Gastrocnemius medialis (tissue), 4 donors: ENCODE measurements around the gene SCARB1. TPM values are rescaled to one million over a fixed set of nuclear protein-coding genes. Genes with fewer than 3 reads are reported as not detected.

Experiments
- ATAC-seq, 2 donors: fragments of 150-250 bp; one replicate each; pipeline ENCODE4 v1.9.1; 2016
- DNase-seq, 2 donors: peaks; one replicate each; pipeline ENCODE4 v3.0.0-alpha.2; 2019
- H3K27ac ChIP-seq, 4 donors: fragments of 200-600 bp; sonication (generic); 1 replicate in 1 of 4; 2 replicates in 3 of 4; pipeline ENCODE4 v1.5.1; 2016 to 2018; ENCODE audit warnings: mild to moderate bottlenecking in 2 of 4, moderate library complexity in 1 of 4
- H3K27me3 ChIP-seq, 3 donors: fragments of 200-600 bp; sonication (generic) in 2 of 3; 1 replicate in 1 of 3; 2 replicates in 2 of 3; pipeline versions ENCODE4 v1.5.1 to v1.6.0; 2016 to 2019; ENCODE audit warnings: mild to moderate bottlenecking in 1 of 3, moderate library complexity in 1 of 3
- H3K36me3 ChIP-seq, 2 donors: fragments of 200-600 bp; sonication (generic) in 1 of 2; one replicate each; pipeline ENCODE4 v1.5.1; 2017 to 2018
- H3K4me1 ChIP-seq, 2 donors: fragments of 200-600 bp; sonication (generic) in 1 of 2; one replicate each; pipeline ENCODE4 v1.5.1; 2016 to 2017; ENCODE audit warnings: mild to moderate bottlenecking in 2 of 2
- H3K4me3 ChIP-seq, 4 donors: fragments of 200-600 bp; sonication (generic) in 3 of 4; 1 replicate in 1 of 4; 2 replicates in 3 of 4; pipeline ENCODE4 v1.5.1; 2016 to 2019; ENCODE audit warnings: mild to moderate bottlenecking in 2 of 4
- H3K9me3 ChIP-seq, 3 donors: fragments of 200-600 bp; sonication (generic) in 2 of 3; 1 replicate in 1 of 3; 2 replicates in 2 of 3; pipeline ENCODE4 v1.5.1; 2016 to 2019
- CTCF ChIP-seq, 5 experiments: fragments of 450-650 bp in 3 of 5; fragments of 200-600 bp in 2 of 5; sonication (generic) in 2 of 5; IDR thresholded peaks in 4 of 5; conservative IDR thresholded peaks in 1 of 5; 1 replicate in 4 of 5; 2 replicates in 1 of 5; pipeline ENCODE4 v1.5.1; 2016 to 2019; ENCODE audit warnings: antibody characterized with exemption in 5 of 5, mild to moderate bottlenecking in 3 of 5, moderate library complexity in 3 of 5
- POLR2A ChIP-seq, 2 donors: fragments of 450-650 bp; IDR thresholded peaks; one replicate each; pipeline ENCODE4 v1.6.1; 2017; ENCODE audit warnings: antibody characterized with exemption in 2 of 2, mild to moderate bottlenecking in 2 of 2, moderate library complexity in 2 of 2
- in situ Hi-C, 4 donors: fragments of 200-750 bp; cut with MboI; loops; one replicate each; pipeline versions ENCODE4 v1.15.0 to v1.8.0; 2017; ENCODE audit warnings: low sequenced_read_pairs in 4 of 4
- intact Hi-C: fragments of 100-400 bp; cut with DNase I; formaldehyde crosslinking; loops from one replicate; pipeline ENCODE4 v1.15.1; 2023; ENCODE audit warnings: low total_unique reads
- total RNA-seq, 4 donors: library from RNA; depleted of rRNA; stranded (reverse); fragments of >200 nt; gene quantifications; one replicate each; pipeline versions ENCODE4 v1.1.0 to v1.2.3, GENCODE V29; 2016

SCARB1 gene
- total RNA-seq, 4 donors from 2014 or later = 5.4 to 8.7 (median 6.2) TPM

DNA sequence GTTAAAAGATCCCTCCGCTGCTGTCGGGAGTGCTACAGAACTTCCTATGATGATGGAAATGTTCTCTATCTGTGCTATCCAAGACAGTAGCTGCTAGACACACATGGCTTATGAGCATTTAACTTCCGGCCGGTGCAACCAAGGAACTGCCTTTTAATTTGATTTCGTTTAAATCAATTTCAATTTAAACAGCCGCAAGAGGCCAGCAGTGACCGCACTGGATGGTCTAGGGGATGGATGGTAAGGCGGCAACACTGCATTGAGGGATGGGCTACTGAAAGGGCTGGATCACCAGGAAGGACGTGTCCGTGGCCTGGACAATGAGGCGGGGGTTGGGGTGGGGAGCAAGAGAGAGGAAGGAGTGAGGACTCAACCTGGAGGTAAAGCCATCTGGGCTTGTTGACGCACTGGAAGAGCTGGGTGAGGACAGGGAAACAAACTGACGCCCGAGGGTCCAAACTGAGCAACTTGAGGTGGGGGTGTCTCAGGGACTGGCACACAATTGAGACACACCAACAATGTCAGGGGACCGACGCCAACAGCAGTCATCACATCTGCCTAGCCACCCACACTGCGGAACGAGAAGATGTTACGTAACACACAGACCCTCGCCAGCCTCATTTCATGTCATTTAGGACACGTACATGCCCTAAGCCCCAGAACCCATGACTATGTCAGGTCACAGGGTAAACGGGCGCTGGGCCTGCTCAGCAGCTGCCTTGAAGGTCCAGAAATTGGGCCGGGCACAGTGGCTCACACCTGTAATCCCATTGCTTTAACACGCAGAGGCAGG is 57.6 kb downstream of the SCARB1 start:
- ATAC-seq (no peak), DNase-seq (no peak)
- peaks cover 5 to 11% of the 10 kb centered on the region in 2 donors for H3K4me1 ChIP-seq
- no peaks in the 10 kb centered on the region for H3K36me3 ChIP-seq
- H3K4me3 ChIP-seq = no peak overlapping the region
- no peak for TF ChIP-seq POLR2A (IDR thresholded peaks at IDR 0.05)
- no peak for TF ChIP-seq CTCF (IDR thresholded peaks at IDR 0.05 in 4 of 5, conservative IDR thresholded peaks at IDR 0.05 in 1 of 5)
- intact Hi-C loops = no loop called here
- no peak overlapping the region for H3K27ac ChIP-seq
- H3K9me3 ChIP-seq = no peaks in the 10 kb centered on the region
- no peaks in the 10 kb centered on the region for H3K27me3 ChIP-seq
- in situ Hi-C loops = no loop called here

GRCh38 chr12:124805050-124805449 is 58.6 kb downstream of the SCARB1 start:
- no peak overlapping the region for H3K4me3 ChIP-seq
- H3K9me3 ChIP-seq = no peaks in the 10 kb centered on the region
- H3K27me3 ChIP-seq = no peaks in the 10 kb centered on the region
- H3K27ac ChIP-seq = no peak overlapping the region
- no peak for ATAC-seq
- peaks cover 5 to 11% of the 10 kb centered on the region in 2 donors for H3K4me1 ChIP-seq
- no peaks in the 10 kb centered on the region for H3K36me3 ChIP-seq
- intact Hi-C loops = no loop called here
- in situ Hi-C loops = no loop called here
- no peak for TF ChIP-seq CTCF (IDR thresholded peaks at IDR 0.05 in 4 of 5, conservative IDR thresholded peaks at IDR 0.05 in 1 of 5)
- TF ChIP-seq POLR2A (IDR thresholded peaks at IDR 0.05) = no peak
- no peak for DNase-seq

- in situ Hi-C loops = no loop called here
- Histone ChIP-seq H3K27ac (peak overlapping the region; percentile 30 to 68 (median 56)), H3K4me3 (no peak overlapping the region), H3K9me3 (no peaks in the 10 kb centered on the region), H3K27me3 (no peaks in the 10 kb centered on the region), H3K4me1 (peaks cover 5 to 11% of the 10 kb centered on the region in 2 donors), H3K36me3 (no peaks in the 10 kb centered on the region)
- ATAC-seq (peak; percentile 92 to 94), DNase-seq (peak; percentile 61 to 70)
- intact Hi-C loops = no loop called here
- TF ChIP-seq POLR2A (IDR thresholded peaks at IDR 0.05) (no peak), CTCF (IDR thresholded peaks at IDR 0.05 in 4 of 5, conservative IDR thresholded peaks at IDR 0.05 in 1 of 5) (peak in 2 of 5 experiments; percentile 10 to 19)
These were observed 59.5 kb downstream of the SCARB1 start for GRCh38 chr12:124804011-124804621.

GRCh38 chr12:124802361-124802760 is 61.3 kb downstream of the SCARB1 start:
- no peak for DNase-seq
- intact Hi-C loops = no loop called here

More at GRCh38 chr12:124802361-124802760, 61.3 kb downstream of the SCARB1 start:
- TF ChIP-seq POLR2A (IDR thresholded peaks at IDR 0.05) (no peak), CTCF (IDR thresholded peaks at IDR 0.05 in 4 of 5, conservative IDR thresholded peaks at IDR 0.05 in 1 of 5) (no peak)
- Histone ChIP-seq H3K27ac (no peak overlapping the region), H3K27me3 (no peaks in the 10 kb centered on the region), H3K9me3 (no peaks in the 10 kb centered on the region), H3K36me3 (no peaks in the 10 kb centered on the region), H3K4me1 (peaks cover 5 to 11% of the 10 kb centered on the region in 2 donors), H3K4me3 (no peak overlapping the region)
- no peak for ATAC-seq
- in situ Hi-C loops = no loop called here
